ENCODE data around the gene S100P. TPM values are rescaled to one million over a fixed set of nuclear protein-coding genes. Genes with fewer than 3 reads are reported as not detected.
"Not testable (repeated sequence)": the region's sequence is repeated elsewhere in the genome, so short reads cannot be mapped to it uniquely, and the experiment has no call there.

The S100P gene
- polyA plus RNA-seq, 1 experiment: 0.40 TPM

GRCh38 chr4:6673191-6673659 lies 20.5 kb upstream of the S100P start:
- ChIA-PET CTCF (interaction anchor here (0.8 to 1.5 kb wide), 2 partner anchors 9 to 99 kb away, joined by 4 to 6 read pairs; no protein-coding TSS in a partner anchor), POLR2A (interaction anchor here (0.9 to 3.2 kb wide), 10 partner anchors 10 to 395 kb away, joined by 3 to 20 read pairs (median 4); partner anchors contain the start of genes GRPEL1, MRFAP1 and MRFAP1L1)
- DNase-seq (ENCODE audit: low read depth, low spot score); H3K9me3 ChIP-seq (ENCODE audit: control insufficient read depth, insufficient read depth, low read length); H3K27me3 ChIP-seq (ENCODE audit: control insufficient read depth, insufficient read depth, low read length); H3K27ac ChIP-seq (ENCODE audit: low read depth, low read length): not testable (repeated sequence)
- H3K4me3 ChIP-seq (ENCODE audit: low read depth, low read length): peak overlapping the region; percentile 64

DNA sequence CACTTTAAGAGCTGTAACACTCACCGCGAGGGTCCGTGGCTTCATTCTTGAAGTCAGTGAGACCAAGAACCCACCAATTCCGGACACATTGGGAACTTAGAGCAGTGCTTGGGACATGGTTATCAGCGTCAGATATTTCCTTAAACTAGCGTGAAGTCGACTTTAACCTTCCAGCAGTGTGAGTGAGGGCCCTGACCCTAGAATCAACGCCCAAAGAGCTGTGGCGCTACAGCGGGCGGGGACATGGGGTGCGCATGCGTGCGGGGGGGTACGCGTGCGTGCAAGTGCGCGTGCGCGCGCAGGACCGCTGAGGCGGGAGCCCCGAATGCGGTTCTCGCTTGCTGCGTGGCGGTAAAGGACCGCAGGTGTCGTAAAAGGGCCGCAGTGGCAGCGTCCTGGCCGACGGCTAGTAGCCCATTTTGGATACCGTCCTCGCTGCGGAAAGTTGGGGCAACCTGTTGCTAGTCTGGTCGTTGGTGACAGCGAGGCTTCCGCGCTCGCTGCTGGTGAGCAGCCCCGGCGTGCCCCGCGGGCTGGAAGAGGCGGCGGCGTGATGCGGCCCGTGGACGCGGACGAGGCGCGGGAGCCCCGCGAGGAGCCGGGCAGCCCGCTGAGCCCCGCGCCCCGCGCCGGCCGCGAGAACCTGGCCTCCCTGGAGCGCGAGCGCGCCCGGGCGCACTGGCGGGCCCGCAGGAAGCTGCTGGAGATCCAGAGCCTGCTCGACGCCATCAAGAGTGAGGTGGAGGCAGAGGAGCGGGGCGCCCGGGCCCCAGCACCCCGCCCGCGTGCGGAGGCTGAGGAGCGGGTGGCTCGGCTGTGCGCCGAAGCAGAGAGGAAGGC lies 19.8 kb upstream of the S100P start:
- peak; percentile 90 for DNase-seq (ENCODE audit: low read depth, low spot score)
- ChIA-PET POLR2A (interaction anchor here (0.9 to 3.2 kb wide), 10 partner anchors 10 to 394 kb away, joined by 3 to 20 read pairs (median 4); partner anchors contain the start of genes GRPEL1, MRFAP1 and MRFAP1L1), CTCF (interaction anchor here (0.8 to 1.5 kb wide), 3 partner anchors 10 to 100 kb away, joined by 4 to 6 read pairs (median 4); no protein-coding TSS in a partner anchor)
- no peak for TF ChIP-seq CTCF (IDR thresholded peaks at IDR 0.05; ENCODE audit: low read depth, low read length)
- peaks cover 3% of the 10 kb centered on the region; the same call in 1 of the 2 replicates for H3K9me3 ChIP-seq (ENCODE audit: control insufficient read depth, insufficient read depth, low read length)
- H3K4me3 ChIP-seq (ENCODE audit: low read depth, low read length): peak overlapping the region; percentile 64
- no peaks in the 10 kb centered on the region for H3K27me3 ChIP-seq (ENCODE audit: control insufficient read depth, insufficient read depth, low read length)
- no peak overlapping the region for H3K27ac ChIP-seq (ENCODE audit: low read depth, low read length)

GRCh38 chr4:6674500-6675149 lies 19.1 kb upstream of the S100P start:
- Histone ChIP-seq H3K27ac (ENCODE audit: low read depth, low read length) (no peak overlapping the region), H3K9me3 (ENCODE audit: control insufficient read depth, insufficient read depth, low read length) (peaks cover 3% of the 10 kb centered on the region; the same call in 1 of the 2 replicates), H3K27me3 (ENCODE audit: control insufficient read depth, insufficient read depth, low read length) (no peaks in the 10 kb centered on the region), H3K4me3 (ENCODE audit: low read depth, low read length) (peak overlapping the region; percentile 64)
- DNase-seq (ENCODE audit: low read depth, low spot score): no peak
- POLR2A ChIA-PET: interaction anchor here (0.6 to 3.2 kb wide), 3 partner anchors 21 to 34 kb away, joined by 3 to 20 read pairs (median 5); partner anchors contain the start of gene MRFAP1
- CTCF ChIA-PET: interaction anchor here (1.0 to 1.7 kb wide), 3 partner anchors 9 to 396 kb away, joined by 4 to 5 read pairs (median 4); no protein-coding TSS in a partner anchor
- peak; percentile 25 for TF ChIP-seq CTCF (IDR thresholded peaks at IDR 0.05; ENCODE audit: low read depth, low read length)

DNA sequence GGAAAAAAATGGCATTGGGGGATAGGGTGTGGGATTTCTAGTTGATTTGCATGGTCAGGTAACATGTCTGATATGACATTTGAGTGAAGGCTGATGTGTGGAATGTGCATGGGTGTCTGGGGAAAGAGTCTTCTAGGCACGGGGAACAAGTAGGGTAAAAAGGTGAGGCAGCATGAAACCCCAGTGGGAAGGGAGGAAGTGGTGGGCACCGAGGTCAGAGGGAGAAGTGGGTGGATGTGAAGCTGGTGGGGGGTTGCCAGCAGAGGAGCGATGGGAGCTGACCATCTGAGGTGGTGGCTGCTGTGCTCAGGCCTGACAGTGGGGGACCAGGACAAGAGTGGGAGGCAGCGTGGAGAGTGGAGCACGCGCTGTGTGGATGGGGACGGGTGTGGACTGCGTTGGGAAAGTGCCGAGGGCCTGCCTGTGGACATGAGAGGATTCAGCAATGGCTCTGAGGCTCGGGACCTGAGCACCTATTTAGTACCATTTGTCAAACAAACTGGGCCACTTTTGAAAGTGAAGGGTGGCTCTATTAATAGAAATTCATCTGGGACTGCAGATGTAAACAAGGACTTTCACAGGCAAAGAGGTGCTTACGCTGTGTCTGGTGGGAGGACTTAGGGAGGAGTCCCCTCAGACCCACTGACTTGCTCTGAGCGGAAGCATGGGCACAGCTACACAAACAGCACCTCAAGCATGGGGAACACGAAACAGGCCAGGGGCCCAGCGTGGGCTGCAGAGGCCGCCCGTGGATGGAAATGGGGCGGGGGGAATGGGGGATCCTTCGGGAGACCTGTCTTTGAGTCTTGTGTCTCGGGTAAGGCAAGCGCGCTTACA lies 16.7 kb upstream of the S100P start:
- ChIA-PET CTCF (no interaction called here), POLR2A (no interaction called here)
- Histone ChIP-seq H3K9me3 (ENCODE audit: control insufficient read depth, insufficient read depth, low read length) (peaks cover 3% of the 10 kb centered on the region), H3K4me3 (ENCODE audit: low read depth, low read length) (peak overlapping the region; percentile 17; the same call in 1 of the 2 replicates), H3K27ac (ENCODE audit: low read depth, low read length) (no peak overlapping the region), H3K27me3 (ENCODE audit: control insufficient read depth, insufficient read depth, low read length) (no peaks in the 10 kb centered on the region)
- DNase-seq (ENCODE audit: low read depth, low spot score): no peak
- no peak for TF ChIP-seq CTCF (IDR thresholded peaks at IDR 0.05; ENCODE audit: low read depth, low read length)
